PC-9 (cell line): ENCODE results near the gene MTUS2. TPM values are rescaled to one million over a fixed set of nuclear protein-coding genes. Genes with fewer than 3 reads are reported as not detected.

Experiments used
- BruUV-seq: library from RNA; stranded (reverse); fragments of 400-500 nt; replicated peaks from 2 replicates; lab custom pipeline; 2021; lab: Mats Ljungman, UMichigan
- CTCF ChIA-PET: fragments of 300-600 bp; sonication (Branson Sonifier 250); formaldehyde crosslinking; loops from one replicate; lab custom pipeline; 2022; ENCODE audit warnings: antibody characterized with exemption; lab: Charles Lee
- POLR2A ChIA-PET: fragments of 300-600 bp; sonication (Branson Sonifier 250); formaldehyde crosslinking; loops from one replicate; lab custom pipeline; 2022; ENCODE audit warnings: antibody characterized with exemption; ENCODE audit not compliant: unreplicated experiment; lab: Charles Lee
- DNase-seq, 2 experiments: peaks; one replicate each; pipeline versions ENCODE4 v3.0.0 to v3.0.0-alpha.2; 2015 to 2022; ENCODE audit warnings: mixed read lengths in 1 of 2
- H2AFZ ChIP-seq: fragments of 200-600 bp; sonication (generic); 2 replicates; pipeline ENCODE4 v1.8.1; 2017; ENCODE audit warnings: antibody characterized with exemption
- H3F3A ChIP-seq: fragments of 200-600 bp; sonication (generic); 2 replicates; pipeline ENCODE4 v1.8.1; 2017; ENCODE audit warnings: antibody characterized with exemption, mild to moderate bottlenecking, low read depth; ENCODE audit not compliant: insufficient read depth
- H3K27ac ChIP-seq: fragments of 200-600 bp; sonication (generic); 2 replicates; pipeline ENCODE4 v1.6.1; 2016; ENCODE audit warnings: mixed run types
- H3K27me3 ChIP-seq: fragments of 200-600 bp; sonication (generic); 2 replicates; pipeline ENCODE4 v1.6.1; 2016; ENCODE audit warnings: low read depth, mixed run types; ENCODE audit not compliant: insufficient read depth
- H3K36me3 ChIP-seq: fragments of 200-600 bp; sonication (generic); 2 replicates; pipeline ENCODE4 v1.6.1; 2016; ENCODE audit warnings: low read depth, mixed run types
- H3K4me1 ChIP-seq: fragments of 200-600 bp; sonication (generic); replicated peaks from 2 replicates; pipeline ENCODE4 v1.6.1; 2016; ENCODE audit warnings: mixed run types; ENCODE audit not compliant: insufficient read depth
- H3K4me2 ChIP-seq: fragments of 200-600 bp; sonication (generic); 2 replicates; pipeline ENCODE4 v1.6.1; 2017; ENCODE audit warnings: mixed run types
- H3K4me3 ChIP-seq: fragments of 200-600 bp; sonication (generic); 2 replicates; pipeline ENCODE4 v1.6.1; 2016; ENCODE audit warnings: mixed run types
- H3K79me2 ChIP-seq: fragments of 200-600 bp; sonication (generic); 2 replicates; pipeline ENCODE4 v1.6.1; 2017; ENCODE audit warnings: low read depth, mixed run types
- H3K9me2 ChIP-seq: fragments of 200-600 bp; sonication (generic); 2 replicates; pipeline ENCODE4 v1.8.1; 2017; ENCODE audit warnings: mild to moderate bottlenecking; ENCODE audit not compliant: insufficient read depth
- H3K9me3 ChIP-seq: fragments of 200-600 bp; sonication (generic); 2 replicates; pipeline ENCODE4 v1.8.1; 2016; ENCODE audit warnings: low read depth; ENCODE audit not compliant: insufficient read depth
- H4K20me1 ChIP-seq: fragments of 200-600 bp; sonication (generic); 2 replicates; pipeline ENCODE4 v1.8.1; 2017; ENCODE audit not compliant: insufficient read depth
- EZH2 ChIP-seq: fragments of 200-600 bp; sonication (generic); IDR thresholded peaks from 2 replicates; pipeline ENCODE4 v1.8.0; 2017; ENCODE audit warnings: antibody characterized with exemption, low read depth
- intact Hi-C: fragments of 100-400 bp; cut with micrococcal nuclease; formaldehyde crosslinking; loops from one replicate; pipeline ENCODE4 v1.10.0; 2022; ENCODE audit not compliant: unreplicated experiment
- total RNA-seq: library from RNA; stranded (reverse); gene quantifications from 2 replicates; pipeline ENCODE4 v1.2.3, GENCODE V29; 2021
- TF ChIP-seq, protein P1 (sequence below): fragments of 200-600 bp; sonication (generic); conservative IDR thresholded peaks from 2 replicates; pipeline ENCODE4 v1.6.1; 2017; ENCODE audit warnings: mixed run types, antibody characterized with exemption, mild to moderate bottlenecking, moderate library complexity

MTUS2 gene
- total RNA-seq, 1 experiment from 2014 or later = not detected

- CTCF ChIA-PET = no interaction called here
Observed at GRCh38 chr13:29125191-29125933, 305.2 kb downstream of the MTUS2 start.

GRCh38 chr13:29125934-29126424 is 305.8 kb downstream of the MTUS2 start:
- H3K4me3 ChIP-seq = no peak overlapping the region
- POLR2A ChIA-PET = no interaction called here
- no peaks in the 10 kb centered on the region for H3K36me3 ChIP-seq
- no peak overlapping the region for H2AFZ ChIP-seq
- no peak overlapping the region for H3K27ac ChIP-seq
- CTCF ChIA-PET = no interaction called here
- H3K79me2 ChIP-seq = no peaks in the 10 kb centered on the region
- no peaks in the 10 kb centered on the region for H3K9me2 ChIP-seq
- BruUV-seq = no TSS peak
- no peak overlapping the region for H3K4me2 ChIP-seq
- no peak for DNase-seq
- no peaks in the 10 kb centered on the region for H3F3A ChIP-seq
- peaks cover 47% of the 10 kb centered on the region for H3K27me3 ChIP-seq
- intact Hi-C loops = no loop called here
- H3K4me1 ChIP-seq = no peaks in the 10 kb centered on the region
- H3K9me3 ChIP-seq = no peaks in the 10 kb centered on the region
- no peaks in the 10 kb centered on the region for H4K20me1 ChIP-seq
- TF ChIP-seq EZH2 = no peak
- TF ChIP-seq, protein P1, sequence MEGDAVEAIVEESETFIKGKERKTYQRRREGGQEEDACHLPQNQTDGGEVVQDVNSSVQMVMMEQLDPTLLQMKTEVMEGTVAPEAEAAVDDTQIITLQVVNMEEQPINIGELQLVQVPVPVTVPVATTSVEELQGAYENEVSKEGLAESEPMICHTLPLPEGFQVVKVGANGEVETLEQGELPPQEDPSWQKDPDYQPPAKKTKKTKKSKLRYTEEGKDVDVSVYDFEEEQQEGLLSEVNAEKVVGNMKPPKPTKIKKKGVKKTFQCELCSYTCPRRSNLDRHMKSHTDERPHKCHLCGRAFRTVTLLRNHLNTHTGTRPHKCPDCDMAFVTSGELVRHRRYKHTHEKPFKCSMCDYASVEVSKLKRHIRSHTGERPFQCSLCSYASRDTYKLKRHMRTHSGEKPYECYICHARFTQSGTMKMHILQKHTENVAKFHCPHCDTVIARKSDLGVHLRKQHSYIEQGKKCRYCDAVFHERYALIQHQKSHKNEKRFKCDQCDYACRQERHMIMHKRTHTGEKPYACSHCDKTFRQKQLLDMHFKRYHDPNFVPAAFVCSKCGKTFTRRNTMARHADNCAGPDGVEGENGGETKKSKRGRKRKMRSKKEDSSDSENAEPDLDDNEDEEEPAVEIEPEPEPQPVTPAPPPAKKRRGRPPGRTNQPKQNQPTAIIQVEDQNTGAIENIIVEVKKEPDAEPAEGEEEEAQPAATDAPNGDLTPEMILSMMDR = no peak

More at GRCh38 chr13:29125191-29125933, 305.2 kb downstream of the MTUS2 start:
- peaks cover 52% of the 10 kb centered on the region for H3K27me3 ChIP-seq
- no TSS peak for BruUV-seq
- POLR2A ChIA-PET = no interaction called here
- H2AFZ ChIP-seq = no peak overlapping the region
- no peak overlapping the region for H3K4me3 ChIP-seq
- no peak for DNase-seq
- no peaks in the 10 kb centered on the region for H3F3A ChIP-seq
- H3K4me1 ChIP-seq = no peaks in the 10 kb centered on the region
- no peaks in the 10 kb centered on the region for H4K20me1 ChIP-seq
- no peaks in the 10 kb centered on the region for H3K79me2 ChIP-seq
- intact Hi-C loops = no loop called here
- H3K36me3 ChIP-seq = no peaks in the 10 kb centered on the region
- H3K27ac ChIP-seq = no peak overlapping the region
- no peak overlapping the region for H3K4me2 ChIP-seq
- H3K9me3 ChIP-seq = no peaks in the 10 kb centered on the region
- TF ChIP-seq, protein P1 = no peak
- no peak for TF ChIP-seq EZH2
- no peaks in the 10 kb centered on the region for H3K9me2 ChIP-seq

DNA sequence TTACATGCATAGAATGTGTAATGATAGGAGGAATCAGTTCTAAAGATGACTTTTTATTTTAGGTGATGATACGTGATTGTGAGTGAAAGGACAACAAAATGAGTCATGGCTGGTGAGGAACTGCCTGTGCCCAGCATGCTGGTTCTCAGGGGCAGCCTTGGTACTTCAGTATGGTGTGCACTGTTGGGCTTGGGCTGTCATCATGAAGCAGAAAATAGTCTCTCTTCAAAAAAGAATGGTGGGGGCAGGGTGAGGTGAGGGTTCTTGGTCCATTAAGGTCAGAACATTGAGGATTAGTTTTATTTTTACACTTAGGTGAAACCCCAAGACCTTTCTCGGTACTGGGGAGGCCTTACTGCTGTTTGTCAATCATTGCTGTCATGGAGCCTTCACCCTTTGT is 309.5 kb downstream of the MTUS2 start:
- no peak for TF ChIP-seq EZH2
- TF ChIP-seq, protein P1 = no peak
- ChIA-PET CTCF (no interaction called here), POLR2A (no interaction called here)
- Histone ChIP-seq H3K79me2 (no peaks in the 10 kb centered on the region), H3K27me3 (peaks cover 46% of the 10 kb centered on the region), H3K4me2 (no peak overlapping the region), H2AFZ (no peak overlapping the region), H3K9me2 (no peaks in the 10 kb centered on the region), H4K20me1 (no peaks in the 10 kb centered on the region), H3K4me3 (no peak overlapping the region), H3K4me1 (no peaks in the 10 kb centered on the region), H3F3A (no peaks in the 10 kb centered on the region), H3K9me3 (no peaks in the 10 kb centered on the region), H3K27ac (no peak overlapping the region), H3K36me3 (no peaks in the 10 kb centered on the region)
- DNase-seq = no peak
- intact Hi-C loops = no loop called here
- no TSS peak for BruUV-seq
